K562 (cell line): ENCODE results near the gene SELENOT. TPM values are rescaled to one million over a fixed set of nuclear protein-coding genes. Genes with fewer than 3 reads are reported as not detected.

Source experiments
- ATAC-seq: fragments of 200-7000 bp; cut with Tn5 transposase; 3 replicates; pipeline ENCODE4 v1.9.1; 2020; ENCODE audit warnings: moderate library complexity
- BruUV-seq: library from RNA; stranded (reverse); fragments of 400-500 nt; replicated peaks from 2 replicates; lab custom pipeline; 2021; lab: Mats Ljungman, UMichigan
- CTCF ChIA-PET: fragments of 300-600 bp; formaldehyde crosslinking; extraction: SDS; loops from one replicate; lab custom pipeline; 2021; ENCODE audit warnings: low intra/inter-chr PET ratio; lab: Yijun Ruan, JAX
- POLR2A ChIA-PET: fragments of 300-600, 350-650 bp; sonication (Branson Sonifier 250); formaldehyde crosslinking; extraction: SDS; loops from one replicate; lab custom pipeline; 2021; ENCODE audit warnings: antibody characterized with exemption, inconsistent platforms; lab: Yijun Ruan, JAX
- DNase-seq, 4 experiments: peaks; one replicate each; pipeline versions ENCODE4 v3.0.0 to v3.0.0-alpha.2; 2011 to 2018; ENCODE audit warnings: low spot score in 3 of 4, mixed read lengths in 3 of 4; ENCODE audit errors: extremely low read depth in 1 of 4
- FAIRE-seq: peaks from 2 replicates; lab custom pipeline; 2011; peaks lifted over from hg19 to GRCh38; lab: Jason Lieb, UNC
- H2AFZ ChIP-seq: 2 replicates; pipeline ENCODE4 v1.6.0; 2011; ENCODE audit warnings: low read depth, low read length, control low read depth, inconsistent platforms
- H3K27ac ChIP-seq: fragments of 200-600 bp; 3 replicates; pipeline ENCODE4 v1.8.0; 2011; ENCODE audit warnings: low read depth, mild to moderate bottlenecking, control low read depth, inconsistent platforms, low read length, moderate library complexity, mixed read lengths; ENCODE audit errors: extremely low read depth
- H3K27me3 ChIP-seq, 2 experiments: fragments of 300-600 bp in 1 of 2; 2 replicates in 1 of 2; 3 replicates in 1 of 2; pipeline versions ENCODE4 v1.6.0 to v1.8.0; 2011; ENCODE audit warnings: inconsistent platforms in 2 of 2, low read length in 2 of 2, mild to moderate bottlenecking in 1 of 2, mixed read lengths in 1 of 2, moderate library complexity in 1 of 2; ENCODE audit not compliant: control insufficient read depth in 2 of 2, insufficient read depth in 2 of 2
- H3K36me3 ChIP-seq: fragments of 300-600 bp; 3 replicates; pipeline ENCODE4 v1.8.0; 2011; ENCODE audit warnings: mild to moderate bottlenecking, low read length, inconsistent platforms; ENCODE audit not compliant: control insufficient read depth, insufficient read depth
- H3K4me1 ChIP-seq, 2 experiments: fragments of 200-600 bp in 1 of 2; replicated peaks in 1 of 2; 2 replicates in 1 of 2; 3 replicates in 1 of 2; pipeline versions ENCODE4 v1.5.1 to v1.8.0; 2011; ENCODE audit warnings: inconsistent platforms in 2 of 2, low read length in 2 of 2, mild to moderate bottlenecking in 1 of 2, mixed read lengths in 1 of 2, moderate library complexity in 1 of 2; ENCODE audit not compliant: control insufficient read depth in 2 of 2, insufficient read depth in 2 of 2
- H3K4me2 ChIP-seq: 2 replicates; pipeline ENCODE4 v1.6.1; 2011; ENCODE audit warnings: low read length, control low read depth, inconsistent platforms, mixed read lengths; ENCODE audit not compliant: insufficient read depth
- H3K4me3 ChIP-seq: fragments of 200-600 bp; sonication (generic), shearing (Covaris generic); 2 replicates; pipeline ENCODE4 v1.5.1; 2016; ENCODE audit warnings: control low read depth, inconsistent platforms
- H3K79me2 ChIP-seq: fragments of 200-600 bp; 3 replicates; pipeline ENCODE4 v1.8.0; 2011; ENCODE audit warnings: low read length, inconsistent platforms; ENCODE audit not compliant: control insufficient read depth, insufficient read depth
- H3K9ac ChIP-seq, 2 experiments: 2 replicates each; pipeline versions ENCODE4 v1.6.0 to v1.6.1; 2011; ENCODE audit warnings: low read depth in 2 of 2, low read length in 2 of 2, control low read depth in 1 of 2, inconsistent platforms in 1 of 2, mild to moderate bottlenecking in 1 of 2, mixed read lengths in 1 of 2; ENCODE audit not compliant: insufficient read depth in 1 of 2
- H3K9me1 ChIP-seq: one replicate; pipeline ENCODE4 v1.6.0; 2011; ENCODE audit warnings: inconsistent platforms, mild to moderate bottlenecking, low read length, moderate library complexity; ENCODE audit not compliant: control insufficient read depth, insufficient read depth
- H3K9me3 ChIP-seq: replicated peaks from 2 replicates; pipeline ENCODE4 v1.5.1; 2011; ENCODE audit warnings: low read depth, low read length, inconsistent platforms; ENCODE audit not compliant: control insufficient read depth, insufficient read depth
- H4K20me1 ChIP-seq: replicated peaks from 2 replicates; pipeline ENCODE4 v1.6.1; 2011; ENCODE audit warnings: low read length, inconsistent platforms, mixed read lengths; ENCODE audit not compliant: control insufficient read depth, insufficient read depth
- CHD1 ChIP-seq: fragments of 200-600 bp; sonication (generic); IDR thresholded peaks from one replicate; pipeline ENCODE4 v1.6.1; 2012; ENCODE audit warnings: mild to moderate bottlenecking, moderate library complexity, low read length, inconsistent platforms
- LARP7 ChIP-seq: fragments of 450-650 bp; IDR thresholded peaks from 2 replicates; pipeline ENCODE4 v1.6.1; 2016
- MBD2 ChIP-seq: sonication (generic); IDR thresholded peaks from 2 replicates; pipeline ENCODE4 v1.6.1; 2016; ENCODE audit warnings: low read depth, borderline replicate concordance
- NONO ChIP-seq, 2 experiments: fragments of 200-400 bp in 1 of 2; fragments of 450-650 bp in 1 of 2; formaldehyde crosslinking in 1 of 2; IDR thresholded peaks; 2 replicates each; pipeline ENCODE4 v1.6.1; 2017; ENCODE audit warnings: low read depth in 2 of 2, mild to moderate bottlenecking in 2 of 2, moderate library complexity in 2 of 2, low read length in 1 of 2
- THRB ChIP-seq: fragments of 450-650 bp; formaldehyde crosslinking; conservative IDR thresholded peaks from 2 replicates; pipeline ENCODE4 v1.4.0; 2022; ENCODE audit warnings: mild to moderate bottlenecking, missing genetic modification characterization
- ZNF253 ChIP-seq: fragments of 250-450 bp; sonication (Bioruptor Pico); conservative IDR thresholded peaks from 2 replicates; pipeline ENCODE4 v1.6.1; 2021; ENCODE audit warnings: mild to moderate bottlenecking
- ZNF76 ChIP-seq: fragments of 250-450 bp; sonication (Bioruptor Pico); IDR thresholded peaks from 2 replicates; pipeline ENCODE4 v1.4.0; 2020; ENCODE audit warnings: mild to moderate bottlenecking, moderate library complexity, borderline replicate concordance
- WGBS: fragments of 100-300 bp; shearing (Covaris generic); methylation state at CpG from one replicate; pipeline ENCODE4 v1.1.6; 2016; ENCODE audit warnings: low coverage, mixed read lengths; ENCODE audit not compliant: insufficient coverage; ENCODE audit errors: missing lambda C conversion rate; 5-methylcytosine and 5-hydroxymethylcytosine counted together
- in situ Hi-C: fragments of 300-500 bp; cut with MboI; formaldehyde crosslinking; loops from 4 replicates; pipeline ENCODE4 v1.15.0; 2018; ENCODE audit warnings: inconsistent platforms, mixed read lengths
- intact Hi-C: fragments of 100-400 bp; cut with micrococcal nuclease; formaldehyde crosslinking; loops from 2 replicates; pipeline ENCODE4 v1.14.2; 2022
- polyA plus RNA-seq, 8 experiments: library from polyadenylated mRNA; depleted of rRNA in 4 of 8; stranded (reverse) in 5 of 8; unstranded in 3 of 8; fragments of >200 nt; fragmentation: Nextera tagmentation in 2 of 8; fragmentation: Illumina TruSeq in 1 of 8; extraction: Ambion mirVana in 2 of 8; extraction: Trizol in 1 of 8; gene quantifications; 2 replicates each; pipeline versions ENCODE4 v1.2.1 to v1.2.3, GENCODE V29; 2011 to 2014; ENCODE audit warnings: inconsistent platforms in 1 of 8, missing spikeins in 1 of 8
- total RNA-seq, 7 experiments: library from RNA; depleted of rRNA in 6 of 7; stranded (reverse); fragments of >200 nt in 6 of 7; fragmentation: Illumina TruSeq in 2 of 7; extraction: Trizol in 2 of 7; gene quantifications; 2 replicates each; pipeline versions ENCODE4 v1.2.1 to v1.2.3, GENCODE V29; 2011 to 2021; ENCODE audit warnings: low replicate concordance in 1 of 7

Gene SELENOT
- total and polyA plus RNA-seq, 9 of the 15 experiments (the other 6 are each of a cell fraction or from before 2014, with no cell fraction given), result 33.0 to 411 (median 91.9) TPM

- Histone ChIP-seq H3K79me2 (peaks cover 77% of the 10 kb centered on the region), H4K20me1 (0 out of 2 replicates have a peak, but pooled peaks cover 6% of the 10 kb centered on the region), H3K4me3 (no peak overlapping the region), H3K4me2 (peak overlapping the region; percentile 39), H3K36me3 (peaks cover 34% of the 10 kb centered on the region; the same call in 2 of the 3 replicates), H3K9ac (peak overlapping the region in 1 of 2 experiments; percentile 30; a peak in 1 of 4 replicates), H3K27ac (peak overlapping the region; percentile 28; the same call in 2 of the 3 replicates), H2AFZ (peak overlapping the region; percentile 25), H3K9me3 (no peaks in the 10 kb centered on the region), H3K27me3 (no peaks in the 10 kb centered on the region), H3K4me1 (peaks cover 0 to 10% of the 10 kb centered on the region in 2 experiments; a peak in 2 of 5 replicates), H3K9me1 (no peaks in the 10 kb centered on the region)
- no TSS peak for BruUV-seq
- 25% methylated on average over 6 of the region's 6 CpGs for WGBS
- DNase-seq (peak in 2 of 4 experiments; percentile 25 to 55), ATAC-seq (peak; percentile 80), FAIRE-seq (peak; percentile 42)
- POLR2A ChIA-PET, result interaction anchor here (0.6 to 1.4 kb wide), 8 partner anchors 9 to 520 kb away, joined by 3 to 7 read pairs (median 4); partner anchors contain the start of gene SIAH2
- CTCF ChIA-PET, result no interaction called here
- no peak for TF ChIP-seq MBD2
- no peak for TF ChIP-seq LARP7
- no peak for TF ChIP-seq ZNF76 (CRISPR knock-in tag)
- TF ChIP-seq CHD1, result no peak
- no peak for TF ChIP-seq NONO (IDR thresholded peaks at IDR 0.05; ENCODE audit: low read depth in 2 of 2, low read length in 1 of 2)
- no peak for TF ChIP-seq ZNF253 (CRISPR knock-in tag)
- no peak for TF ChIP-seq THRB (CRISPR knock-in tag)
- in situ Hi-C loops, result no loop called here
- intact Hi-C loops, result no loop called here
Observed at GRCh38 chr3:150589759-150590158, 13.4 kb upstream of the SELENOT start.
